Vagina (tissue), 2 donors: ENCODE results near the gene TGFB1I1.

Experiments used
- POLR2A ChIP-seq, 2 donors: fragments of 450-650 bp; IDR thresholded peaks; one replicate each; pipeline ENCODE4 v1.6.1; 2017; ENCODE audit warnings: antibody characterized with exemption in 2 of 2, mild to moderate bottlenecking in 2 of 2, moderate library complexity in 2 of 2
- POLR2AphosphoS5 ChIP-seq, 2 donors: sonication (generic); formaldehyde crosslinking; IDR thresholded peaks; one replicate each; pipeline ENCODE4 v1.9.0; 2017; ENCODE audit warnings: antibody characterized with exemption in 2 of 2, mild to moderate bottlenecking in 2 of 2, low read depth in 1 of 2; ENCODE audit not compliant: insufficient read depth in 1 of 2
- TF ChIP-seq, protein P1 (sequence below), 3 experiments: fragments of 450-650 bp in 2 of 3; fragments of 200-600 bp in 1 of 3; sonication (generic) in 1 of 3; IDR thresholded peaks; one replicate each; pipeline ENCODE4 v1.5.1; 2017 to 2019; ENCODE audit warnings: antibody characterized with exemption in 3 of 3, mild to moderate bottlenecking in 2 of 3, moderate library complexity in 2 of 3

DNA sequence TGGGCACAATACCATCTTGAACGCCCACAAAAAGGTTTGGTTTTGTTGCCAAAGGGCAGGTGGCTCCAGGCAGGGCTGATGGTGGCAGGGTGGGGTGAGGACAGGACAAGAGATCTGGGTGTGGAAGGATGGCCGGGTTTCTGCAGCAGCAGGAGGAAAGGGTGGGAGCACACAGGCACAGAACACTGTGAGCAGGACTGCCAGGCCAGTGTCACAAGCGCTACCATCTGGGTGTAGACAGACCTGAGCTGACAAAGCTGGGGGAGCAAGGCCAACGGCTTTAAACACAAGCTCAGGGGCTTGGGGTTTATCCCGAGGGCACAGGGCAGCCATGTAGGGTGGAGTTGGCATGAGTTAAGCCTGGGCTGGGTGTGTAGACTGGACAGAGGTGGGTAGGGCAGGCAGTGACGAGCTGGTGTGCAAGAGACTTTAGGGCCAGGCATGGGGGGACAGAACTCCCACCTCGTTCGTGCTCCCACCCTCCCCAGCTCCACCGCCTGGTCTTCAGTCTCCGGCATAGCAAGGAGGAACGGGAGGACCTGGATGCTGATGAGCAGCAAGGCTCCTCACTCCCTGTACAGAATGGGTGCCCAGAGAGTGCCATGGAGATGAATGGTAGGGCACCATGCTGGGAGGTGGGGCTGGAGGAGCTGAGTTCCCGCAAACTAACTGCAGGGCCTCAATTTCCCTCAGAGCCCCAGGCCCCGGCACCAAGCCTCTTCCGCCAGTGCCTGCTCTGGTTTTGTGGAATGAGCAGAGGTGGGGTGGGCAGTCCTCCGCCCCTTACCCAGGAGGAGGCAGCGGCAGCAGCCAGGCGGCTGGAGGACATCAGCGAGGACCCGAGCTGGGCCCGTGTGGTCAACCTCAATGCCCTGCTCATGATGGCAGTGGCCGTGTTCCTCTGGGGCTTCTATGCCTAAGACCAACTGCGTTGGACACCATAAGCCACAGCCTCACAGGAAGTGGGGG is 17.9 kb downstream of the TGFB1I1 start:
- TF ChIP-seq, protein P1, sequence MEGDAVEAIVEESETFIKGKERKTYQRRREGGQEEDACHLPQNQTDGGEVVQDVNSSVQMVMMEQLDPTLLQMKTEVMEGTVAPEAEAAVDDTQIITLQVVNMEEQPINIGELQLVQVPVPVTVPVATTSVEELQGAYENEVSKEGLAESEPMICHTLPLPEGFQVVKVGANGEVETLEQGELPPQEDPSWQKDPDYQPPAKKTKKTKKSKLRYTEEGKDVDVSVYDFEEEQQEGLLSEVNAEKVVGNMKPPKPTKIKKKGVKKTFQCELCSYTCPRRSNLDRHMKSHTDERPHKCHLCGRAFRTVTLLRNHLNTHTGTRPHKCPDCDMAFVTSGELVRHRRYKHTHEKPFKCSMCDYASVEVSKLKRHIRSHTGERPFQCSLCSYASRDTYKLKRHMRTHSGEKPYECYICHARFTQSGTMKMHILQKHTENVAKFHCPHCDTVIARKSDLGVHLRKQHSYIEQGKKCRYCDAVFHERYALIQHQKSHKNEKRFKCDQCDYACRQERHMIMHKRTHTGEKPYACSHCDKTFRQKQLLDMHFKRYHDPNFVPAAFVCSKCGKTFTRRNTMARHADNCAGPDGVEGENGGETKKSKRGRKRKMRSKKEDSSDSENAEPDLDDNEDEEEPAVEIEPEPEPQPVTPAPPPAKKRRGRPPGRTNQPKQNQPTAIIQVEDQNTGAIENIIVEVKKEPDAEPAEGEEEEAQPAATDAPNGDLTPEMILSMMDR (IDR thresholded peaks at IDR 0.05): no peak
- TF ChIP-seq POLR2AphosphoS5 (IDR thresholded peaks at IDR 0.05; ENCODE audit: insufficient read depth in 1 of 2, low read depth in 1 of 2) (no peak), POLR2A (IDR thresholded peaks at IDR 0.05) (no peak)
